OCI-LY3 (cell line): ENCODE measurements around the gene CAPN1.

Source experiments
- CTCF ChIP-seq: fragments of 200-600, 300-600 bp; sonication (generic); IDR thresholded peaks from 2 replicates; pipeline ENCODE4 v1.5.1; 2014; ENCODE audit warnings: antibody characterized with exemption, low read length, low read depth
- EZH2phosphoT487 ChIP-seq: fragments of 200-600 bp; shearing (Covaris generic); IDR thresholded peaks from 2 replicates; pipeline ENCODE4 v1.6.1; 2018; ENCODE audit warnings: antibody characterized with exemption, mixed run types, low read depth

DNA sequence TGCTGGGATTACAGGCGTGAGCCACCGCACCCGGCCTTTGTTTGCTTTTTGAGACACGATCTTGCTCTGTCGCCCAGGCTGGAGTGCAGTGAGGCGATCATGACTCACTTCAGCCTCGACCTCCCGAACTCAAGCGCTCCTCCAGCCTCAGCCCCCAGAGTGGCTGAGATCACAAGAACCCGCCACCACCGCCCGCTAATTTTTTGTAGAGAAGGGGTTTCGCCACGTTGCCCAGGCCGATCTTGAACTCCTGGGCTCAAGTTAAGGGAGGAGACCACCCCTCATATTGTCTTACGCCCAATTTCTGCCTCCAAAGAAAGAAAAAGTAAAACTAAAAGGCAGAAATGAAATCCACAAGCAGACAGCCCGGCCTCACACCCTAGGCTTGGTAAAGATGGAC, 78.6 kb downstream of the CAPN1 start:
- TF ChIP-seq CTCF (no peak), EZH2phosphoT487 (no peak)
